A204.1 (cell line): ENCODE results near the gene SCAF4.
"Not testable (repeated sequence)": the region's sequence is repeated elsewhere in the genome, so short reads cannot be mapped to it uniquely, and the experiment has no call there.

ENCODE experiments used
- FAIRE-seq: peaks from 2 replicates; lab custom pipeline; 2012; peaks lifted over from hg19 to GRCh38; lab: Jason Lieb, UNC

SCAF4 gene

DNA sequence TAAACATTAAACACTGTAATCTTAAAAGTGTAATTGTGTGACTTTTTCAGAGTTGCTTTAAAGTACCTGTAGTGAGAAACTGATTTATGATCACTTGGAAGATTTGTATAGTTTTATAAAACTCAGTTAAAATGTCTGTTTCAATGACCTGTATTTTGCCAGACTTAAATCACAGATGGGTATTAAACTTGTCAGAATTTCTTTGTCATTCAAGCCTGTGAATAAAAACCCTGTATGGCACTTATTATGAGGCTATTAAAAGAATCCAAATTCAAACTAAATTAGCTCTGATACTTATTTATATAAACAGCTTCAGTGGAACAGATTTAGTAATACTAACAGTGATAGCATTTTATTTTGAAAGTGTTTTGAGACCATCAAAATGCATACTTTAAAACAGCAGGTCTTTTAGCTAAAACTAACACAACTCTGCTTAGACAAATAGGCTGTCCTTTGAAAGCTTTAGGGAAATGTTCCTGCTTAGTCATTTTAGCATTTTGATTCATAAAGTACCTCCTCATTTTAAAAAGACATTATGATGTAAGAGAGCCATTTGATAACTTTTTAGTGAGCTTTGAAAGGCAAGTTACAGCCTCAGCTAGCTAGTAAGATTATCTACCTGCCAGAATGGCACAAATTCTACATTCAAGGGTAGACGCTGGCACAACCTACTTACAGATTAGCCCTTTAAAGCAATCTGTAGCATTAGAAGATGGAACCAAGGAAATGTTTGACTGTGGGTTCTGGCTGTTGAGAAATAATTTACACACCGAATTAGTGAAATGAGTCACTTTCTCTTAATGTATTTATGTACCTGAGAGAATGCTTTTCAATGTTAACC lies 63.0 kb downstream of the SCAF4 start:
- no peak for FAIRE-seq

DNA sequence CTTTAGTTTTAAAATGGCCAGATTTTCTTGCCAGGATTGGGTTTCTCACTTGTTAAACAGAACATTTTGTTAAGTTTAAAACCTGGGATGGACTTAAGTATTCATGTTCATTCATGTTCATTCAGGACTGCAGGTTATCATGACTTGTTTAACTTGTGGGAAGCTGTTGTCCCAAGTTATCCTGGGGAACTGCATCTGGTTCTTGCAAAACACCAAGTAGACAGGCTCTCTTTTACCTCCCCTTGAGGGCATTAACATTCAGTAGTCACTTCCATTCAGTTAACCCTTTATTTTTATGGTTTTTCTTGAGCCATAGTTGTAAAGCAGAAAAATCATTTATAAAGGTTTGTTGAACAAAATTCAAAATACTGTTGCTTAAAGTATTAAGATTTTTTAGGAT lies 64.3 kb downstream of the SCAF4 start:
- no peak for FAIRE-seq

DNA sequence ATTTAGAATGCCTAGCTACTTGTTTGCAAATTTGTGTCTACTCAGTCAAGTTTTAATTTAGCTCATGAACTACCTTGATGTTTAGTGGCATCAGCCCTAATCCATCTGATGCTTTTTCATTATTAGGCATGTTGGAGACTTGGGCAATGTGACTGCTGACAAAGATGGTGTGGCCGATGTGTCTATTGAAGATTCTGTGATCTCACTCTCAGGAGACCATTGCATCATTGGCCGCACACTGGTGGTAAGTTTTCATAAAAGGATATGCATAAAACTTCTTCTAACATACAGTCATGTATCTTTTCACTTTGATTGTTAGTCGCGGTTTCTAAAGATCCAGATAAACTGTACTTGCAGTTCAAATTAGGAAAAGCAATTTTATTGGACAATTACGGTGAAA lies 64.8 kb downstream of the SCAF4 start:
- no peak for FAIRE-seq

- no peak for FAIRE-seq
Observed at GRCh38 chr21:31666445-31667010, 65.4 kb downstream of the SCAF4 start.

DNA sequence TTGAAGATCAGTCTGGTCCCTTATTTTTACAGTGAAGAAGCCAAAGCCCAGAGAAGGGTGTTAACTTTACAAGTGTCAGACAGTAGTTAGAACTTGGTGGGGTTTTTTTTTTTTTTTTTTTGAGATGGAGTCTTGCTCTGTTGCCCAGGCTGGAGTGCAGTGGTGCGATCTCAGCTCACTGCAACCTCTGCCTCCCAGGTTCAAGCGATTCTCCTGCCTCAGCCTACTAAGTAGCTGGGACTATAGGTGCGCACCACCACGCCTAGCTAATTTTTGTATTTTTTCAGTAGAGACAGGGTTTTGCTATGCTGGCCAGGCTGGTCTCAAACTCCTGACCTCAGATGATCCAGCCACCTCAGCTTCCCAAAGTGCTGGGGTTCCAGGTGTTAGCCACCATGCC lies 66.0 kb downstream of the SCAF4 start:
- not testable (repeated sequence) for FAIRE-seq

DNA sequence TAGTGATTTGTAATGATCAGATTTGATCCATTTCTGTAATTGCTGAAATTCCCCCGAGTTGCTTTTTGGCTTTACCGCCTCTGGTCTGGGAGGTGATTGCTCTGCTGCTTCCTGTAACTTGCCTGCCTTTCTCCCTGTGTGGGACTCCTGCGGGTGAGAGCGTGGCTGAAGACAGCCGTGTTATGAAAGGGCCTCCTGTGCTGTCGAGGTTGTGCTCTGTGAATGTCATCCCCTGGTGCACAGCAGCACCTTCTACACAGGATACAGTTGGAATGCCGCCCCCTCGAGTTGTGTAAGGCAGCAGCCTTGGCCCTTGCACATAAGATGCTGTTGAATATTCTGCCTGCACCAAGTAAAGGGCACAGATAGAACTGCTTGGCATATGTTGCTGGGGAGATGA lies 66.5 kb downstream of the SCAF4 start:
- no peak for FAIRE-seq

GRCh38 chr21:31663584-31664249 lies 68.2 kb downstream of the SCAF4 start:
- FAIRE-seq, result no peak

- no peak for FAIRE-seq
Observed at GRCh38 chr21:31660591-31660990, 71.3 kb downstream of the SCAF4 start.

GRCh38 chr21:31660259-31660565 lies 71.7 kb downstream of the SCAF4 start:
- FAIRE-seq, result no peak

GRCh38 chr21:31659536-31660258 lies 72.2 kb downstream of the SCAF4 start, which contains the start of gene SOD1:
TSS of gene SOD1 (plus strand) at chr21:31659693. CDS start at chr21:31659770, 77 bp downstream.
- FAIRE-seq, result peak; percentile 86

- FAIRE-seq, result no peak
Observed at GRCh38 chr21:31659286-31659535, 72.7 kb downstream of the SCAF4 start.

DNA sequence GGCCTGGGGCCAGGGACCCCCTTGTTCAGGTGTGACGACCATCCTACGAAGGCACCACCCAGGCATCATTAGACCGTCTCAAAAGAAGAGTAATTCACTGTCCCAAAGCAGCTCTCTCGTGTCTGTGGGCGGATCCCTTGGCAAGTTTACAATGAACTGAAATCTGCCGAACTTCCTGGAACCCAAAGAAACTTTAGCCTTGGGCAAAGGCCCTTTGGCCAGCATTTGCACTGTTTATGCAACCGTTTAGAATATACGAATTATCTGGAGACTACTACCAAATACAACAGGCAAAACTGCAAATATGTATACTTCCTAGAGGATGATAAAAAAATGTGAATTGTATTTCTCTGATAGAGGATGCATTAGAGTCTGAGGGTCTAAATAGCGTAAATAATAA lies 73.9 kb downstream of the SCAF4 start:
- FAIRE-seq, result no peak

- no peak for FAIRE-seq
Observed at GRCh38 chr21:31656199-31657095, 75.5 kb downstream of the SCAF4 start.

DNA sequence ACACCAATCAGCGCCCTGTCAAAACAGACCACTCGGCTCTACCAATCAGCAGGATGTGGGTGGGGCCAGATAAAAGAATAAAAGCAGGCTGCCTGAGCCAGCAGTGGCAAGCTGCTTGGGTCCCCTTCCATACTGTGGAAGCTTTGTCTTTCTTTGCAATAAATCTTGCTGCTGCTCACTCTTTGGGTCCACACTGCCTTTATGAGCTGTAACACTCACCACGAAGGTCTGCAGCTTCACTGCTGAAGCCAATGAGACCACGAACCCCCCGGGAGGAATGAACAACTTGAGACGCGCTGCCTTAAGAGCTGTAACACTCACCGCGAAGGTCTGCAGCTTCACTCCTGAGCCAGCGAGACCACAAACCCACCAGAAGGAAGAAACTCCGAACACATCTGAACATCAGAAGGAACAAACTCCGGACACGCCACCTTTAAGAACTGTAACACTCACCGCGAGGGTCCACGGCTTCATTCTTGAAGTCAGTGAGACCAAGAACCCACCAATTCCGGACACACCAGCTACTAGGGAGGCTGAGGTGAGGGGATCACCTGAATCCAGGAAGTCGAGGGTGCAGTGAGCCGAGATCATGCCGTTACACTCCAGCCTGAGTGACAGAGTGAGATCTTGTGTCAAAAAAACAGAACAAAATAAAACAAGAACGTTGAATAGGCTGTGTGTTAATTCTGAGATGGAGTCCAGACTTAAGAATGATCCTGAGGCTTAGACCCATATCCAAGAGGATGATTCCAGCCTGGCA lies 76.9 kb downstream of the SCAF4 start:
- not testable (repeated sequence) for FAIRE-seq

DNA sequence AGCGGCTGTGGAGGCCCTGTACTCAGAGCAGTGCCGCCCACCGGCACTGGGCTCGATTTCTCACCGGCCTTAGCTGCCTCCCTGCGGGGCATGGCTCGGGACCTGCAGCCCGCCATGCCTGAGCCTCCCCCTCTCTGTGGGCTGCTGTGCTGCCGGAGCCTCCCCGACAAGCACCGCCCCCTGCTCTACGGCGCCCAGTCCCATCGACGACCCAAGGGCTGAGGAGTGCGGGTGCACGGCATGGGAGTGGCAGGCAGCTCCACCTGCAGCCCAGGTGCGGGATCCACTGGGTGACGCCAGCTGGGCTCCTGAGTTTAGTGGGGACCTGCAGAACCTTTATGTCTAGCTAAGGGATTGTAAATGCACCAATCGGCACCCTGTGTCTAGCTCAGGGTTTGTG lies 77.6 kb downstream of the SCAF4 start:
- no peak for FAIRE-seq

DNA sequence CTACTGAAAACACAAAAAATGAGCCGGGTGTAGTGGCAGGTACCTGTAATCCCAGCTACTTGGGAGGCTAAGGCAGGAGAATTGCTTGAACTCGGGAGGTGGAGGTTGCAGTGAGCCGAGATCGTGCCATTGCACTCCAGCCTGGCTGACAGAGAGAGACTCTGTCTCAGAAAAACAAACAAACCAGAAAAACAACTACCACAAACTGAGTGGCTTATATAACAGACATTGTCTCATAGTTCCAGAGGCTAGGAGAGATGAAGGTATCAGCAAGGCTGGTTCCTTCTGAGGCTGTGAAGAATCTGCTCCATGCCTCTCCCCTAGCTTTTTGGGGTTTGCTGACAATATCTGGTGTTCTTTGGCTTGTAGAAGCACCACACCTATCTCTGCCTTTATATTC lies 80.4 kb downstream of the SCAF4 start:
- FAIRE-seq, result not testable (repeated sequence)

- no peak for FAIRE-seq
Observed at GRCh38 chr21:31650930-31651329, 81.0 kb downstream of the SCAF4 start.

GRCh38 chr21:31647650-31648049 lies 84.3 kb downstream of the SCAF4 start:
- no peak for FAIRE-seq

DNA sequence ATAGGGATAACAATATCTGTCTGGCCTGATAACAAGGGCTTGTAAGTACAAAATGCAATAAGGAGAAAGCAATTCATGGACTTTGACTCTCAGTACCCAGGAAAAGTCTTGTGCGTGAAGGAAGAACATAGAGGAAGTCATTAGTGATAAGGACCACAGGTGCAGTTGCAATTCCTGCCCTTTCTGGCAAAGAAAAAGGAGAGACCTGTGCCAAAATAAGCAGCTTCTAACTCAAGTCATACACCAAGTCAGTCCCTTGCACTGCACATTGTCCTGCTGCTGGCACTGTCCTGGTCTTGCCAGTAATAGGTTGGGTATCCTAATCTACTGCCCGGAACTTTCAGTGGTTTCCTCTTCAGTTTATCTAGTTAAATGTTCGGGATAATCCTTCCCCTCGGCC lies 87.3 kb downstream of the SCAF4 start:
- no peak for FAIRE-seq

DNA sequence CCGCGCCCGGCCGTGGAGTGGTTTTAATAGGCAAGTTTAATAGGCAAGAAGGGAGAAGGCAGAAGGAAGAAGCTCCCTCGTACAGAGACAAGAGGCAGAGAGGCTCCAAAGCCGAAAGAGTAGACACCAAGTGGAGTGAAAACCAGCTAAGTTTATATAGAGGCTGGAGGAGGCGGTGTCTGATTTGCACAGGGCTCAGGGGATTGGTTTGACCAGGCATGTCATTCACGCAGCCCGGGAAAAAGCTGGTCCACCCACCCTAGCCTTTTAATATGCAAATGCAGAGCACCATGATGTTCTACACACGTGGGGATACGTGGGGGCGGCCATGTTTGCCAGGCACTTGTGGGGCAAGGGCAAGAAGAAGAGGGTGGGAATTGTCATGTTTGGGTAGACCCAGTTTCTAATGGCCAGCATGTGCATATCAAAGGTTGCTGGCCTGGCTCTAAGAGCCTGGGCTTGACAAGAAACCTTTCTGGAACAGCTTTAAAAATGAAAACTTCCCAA lies 90.4 kb downstream of the SCAF4 start:
- no peak for FAIRE-seq

DNA sequence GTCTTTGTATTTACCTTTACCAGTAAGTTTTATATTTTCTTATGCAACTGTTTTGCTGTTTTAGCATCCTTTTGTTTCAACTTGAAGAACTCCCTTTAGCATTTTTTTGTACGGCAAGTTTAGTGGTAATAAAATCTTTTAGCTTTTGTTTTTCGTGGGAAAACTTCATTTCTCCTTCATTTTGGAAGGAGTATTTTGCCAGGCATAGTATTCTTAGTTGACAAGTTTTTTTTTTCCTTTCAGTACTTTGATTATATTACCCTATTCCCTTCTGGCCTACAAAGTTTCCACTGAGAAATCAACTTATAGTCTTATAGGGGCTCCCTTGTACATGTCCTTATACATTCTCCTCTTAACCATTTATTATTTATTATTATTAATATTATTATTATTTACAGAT lies 95.0 kb downstream of the SCAF4 start:
- no peak for FAIRE-seq
